HG02623 (cell line): ENCODE data around the gene MUC2.

Source experiments
- ATAC-seq: cut with Tn5 transposase; IDR thresholded peaks from one replicate; pipeline ENCODE4 v1.9.1; 2021; ENCODE audit warnings: moderate library complexity; ENCODE audit not compliant: unreplicated experiment

The MUC2 gene

DNA sequence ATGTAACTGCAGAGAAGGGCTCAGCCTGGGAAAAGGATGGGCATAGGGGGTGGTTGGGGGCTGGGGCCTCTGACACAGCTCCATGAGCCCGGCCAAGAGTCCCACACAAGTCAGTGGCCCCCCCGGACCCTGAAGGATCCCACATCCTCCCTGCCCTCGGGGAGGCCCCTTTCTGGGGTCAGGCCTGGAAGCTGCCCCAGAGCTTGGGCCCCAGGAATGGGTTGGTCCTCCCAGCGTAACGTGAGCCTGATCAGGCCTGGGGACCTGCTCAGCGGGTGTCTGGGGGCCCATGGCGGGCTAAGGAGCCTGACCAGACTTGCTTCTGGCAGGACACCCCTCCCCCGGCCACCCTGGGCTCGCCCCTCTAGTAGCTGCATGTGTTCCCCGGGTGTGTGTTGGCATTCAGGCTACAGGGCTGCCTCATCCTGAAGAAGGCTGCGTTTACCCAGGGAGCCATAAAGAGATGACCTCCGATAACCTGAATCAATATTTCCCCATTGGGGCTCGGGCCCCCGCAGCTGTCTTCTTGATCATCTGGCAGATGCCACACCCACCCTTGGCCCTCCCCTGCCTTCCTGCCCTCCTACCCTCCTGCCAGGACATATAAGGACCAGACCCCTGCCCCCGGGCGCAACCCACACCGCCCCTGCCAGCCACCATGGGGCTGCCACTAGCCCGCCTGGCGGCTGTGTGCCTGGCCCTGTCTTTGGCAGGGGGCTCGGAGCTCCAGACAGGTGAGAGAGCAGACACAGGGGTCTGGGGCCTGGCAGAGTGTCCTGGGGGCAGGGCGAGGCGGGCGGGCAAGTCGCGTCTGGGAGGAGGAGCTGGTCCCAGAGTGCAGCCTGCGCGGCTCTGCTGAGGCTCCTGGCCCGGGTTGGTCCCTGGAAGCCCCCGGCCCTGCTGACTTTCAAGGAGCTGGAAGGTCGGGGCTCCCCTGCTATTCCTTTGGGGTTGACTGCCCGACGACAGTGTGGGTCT lies at the start of gene MUC2:
Gene MUC2 (plus strand): TSS at position 631 of the 978 bp plus-strand sequence.
- no peak for ATAC-seq

DNA sequence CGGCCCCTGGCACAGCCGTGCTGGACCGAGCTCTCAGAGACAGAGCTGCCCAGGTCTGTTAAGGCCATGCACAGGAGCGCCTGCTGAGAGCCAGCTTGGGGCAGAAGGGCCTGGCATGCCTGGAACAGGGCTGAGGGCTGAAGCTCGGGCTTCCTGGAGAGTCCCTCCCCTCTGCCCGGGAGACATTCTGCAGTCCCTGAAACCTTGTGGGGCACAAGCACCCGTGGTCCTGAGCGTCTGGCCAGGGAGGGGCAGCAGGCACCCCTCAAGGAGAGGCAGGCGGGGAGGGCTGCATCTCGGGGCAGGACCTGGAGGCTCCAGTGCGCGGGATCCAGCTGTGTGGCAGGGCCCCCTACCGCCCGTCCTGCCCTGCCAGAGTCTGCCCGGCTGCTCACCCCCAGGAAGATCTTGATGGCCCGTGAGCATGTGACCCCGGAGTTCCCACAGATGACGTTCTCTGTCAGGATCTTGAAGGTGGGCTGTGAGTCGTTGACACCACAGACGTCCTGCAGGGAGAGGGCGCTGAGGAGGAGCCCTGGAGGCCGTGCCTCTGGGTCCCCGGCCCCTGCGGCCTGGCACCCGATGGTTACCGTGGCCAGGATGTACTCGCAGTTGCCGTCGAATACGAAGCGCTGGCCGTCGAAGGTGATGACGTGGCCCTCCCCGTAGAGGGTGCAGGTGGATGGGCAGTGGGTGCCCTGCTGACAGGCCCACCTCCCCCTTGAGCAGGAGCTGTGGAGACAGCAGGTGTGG lies 49.1 kb upstream of the MUC2 start:
- no peak for ATAC-seq

DNA sequence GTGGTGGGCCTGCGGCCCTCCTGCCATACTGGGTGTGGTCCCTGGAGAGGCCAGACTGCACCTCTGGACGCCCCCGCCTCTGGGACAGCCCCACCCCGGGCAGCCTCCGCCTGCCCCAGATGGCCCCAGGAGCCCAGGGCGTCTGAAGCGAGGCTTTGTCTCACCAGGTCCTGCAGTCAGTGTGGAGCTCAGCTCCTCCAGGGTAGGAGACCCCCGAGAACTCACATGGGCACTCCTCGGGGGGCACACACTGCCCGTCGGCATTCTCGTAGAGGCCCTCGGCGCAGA lies 48.6 kb upstream of the MUC2 start:
- ATAC-seq = no peak

DNA sequence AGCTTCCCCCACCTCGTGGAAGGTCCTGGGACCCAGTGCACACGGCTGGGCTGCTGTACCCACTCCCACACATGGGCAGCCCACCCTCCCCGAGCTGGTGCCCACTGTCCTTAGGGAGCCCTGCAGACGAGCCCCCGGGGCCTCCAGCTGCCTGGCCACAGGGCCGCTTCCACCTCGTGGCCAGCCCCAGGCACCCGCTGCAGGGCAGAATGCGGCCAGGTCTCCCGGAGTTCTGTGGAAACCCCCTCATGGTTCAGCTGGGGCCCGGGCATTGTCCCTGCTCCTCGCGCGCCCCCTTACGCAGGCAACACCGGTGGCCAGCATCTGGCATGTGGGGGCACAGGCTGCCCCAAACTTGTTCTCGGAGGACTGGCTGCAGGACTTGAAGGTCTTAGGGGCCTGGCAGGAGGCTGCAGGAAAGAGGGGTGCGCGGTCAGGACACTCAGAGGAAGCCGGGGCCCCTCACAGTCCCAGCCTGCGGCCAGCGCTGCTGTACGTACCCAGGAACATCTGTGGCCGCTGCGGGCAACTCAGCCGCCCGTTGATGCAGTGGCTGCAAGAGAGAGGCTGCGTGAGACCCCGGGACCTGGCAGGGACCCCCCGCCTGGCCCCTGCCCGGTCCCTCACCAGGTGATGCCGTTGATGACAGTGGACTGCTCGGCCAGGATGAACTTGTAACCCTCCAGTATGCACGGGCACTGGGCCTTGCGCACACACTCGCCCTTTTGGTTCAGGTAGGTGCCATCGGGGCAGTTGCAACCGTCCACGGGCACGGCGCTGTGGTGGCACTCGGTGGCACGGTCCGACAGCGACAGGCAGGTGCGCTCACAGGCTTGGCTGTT lies 47.8 kb upstream of the MUC2 start:
- ATAC-seq = no peak

DNA sequence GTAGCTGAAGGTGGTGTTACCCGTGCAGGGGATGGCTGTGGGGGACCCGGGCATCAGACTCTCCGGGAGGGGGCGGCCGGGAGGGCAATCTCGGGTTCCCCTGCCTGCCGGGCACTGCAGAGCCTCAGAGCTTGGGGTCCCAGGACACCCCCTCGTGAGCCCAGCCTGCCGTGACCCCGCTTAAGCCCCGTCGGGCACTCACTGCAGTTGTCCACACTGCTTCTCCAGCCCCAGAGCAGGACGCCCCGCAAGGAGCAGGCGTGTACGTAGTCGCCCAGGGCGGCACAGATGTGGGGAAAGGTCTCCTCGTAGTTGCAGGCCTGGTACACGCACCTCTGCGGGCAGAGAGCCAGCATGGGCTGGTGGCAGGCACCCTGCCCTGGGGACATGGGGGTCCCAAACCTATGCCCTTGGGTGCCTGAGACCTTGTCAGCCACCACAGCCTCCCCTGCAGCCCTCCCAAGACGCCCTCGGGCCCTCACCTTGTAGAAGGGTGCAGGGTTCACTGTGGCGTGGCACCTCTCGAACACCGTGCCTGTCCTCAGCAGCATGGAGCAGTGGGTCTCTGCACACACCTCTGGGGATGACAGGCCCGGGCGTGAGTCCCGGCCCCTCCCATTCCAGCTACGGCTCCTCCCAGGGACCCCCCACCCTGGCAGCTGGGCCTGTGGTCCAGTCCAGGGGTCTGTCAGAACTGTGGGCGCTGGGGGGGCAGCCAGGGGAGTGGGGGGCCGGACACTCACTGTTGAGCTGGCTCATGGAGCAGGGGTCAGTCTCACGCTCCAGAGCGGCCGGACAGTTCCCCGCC lies 47.0 kb upstream of the MUC2 start:
- ATAC-seq = no peak

DNA sequence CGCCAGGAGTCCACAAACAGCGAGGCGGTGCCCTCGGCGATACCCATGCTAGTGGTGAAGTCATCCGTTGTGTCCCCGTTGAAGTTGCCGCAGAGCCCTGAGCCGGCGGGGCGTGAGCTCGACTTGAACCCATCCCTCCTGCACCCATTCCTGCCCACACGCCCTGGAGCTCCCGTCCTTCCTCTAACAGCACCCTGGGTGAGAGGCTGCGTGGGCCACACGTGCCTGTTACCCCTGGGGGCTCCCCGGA lies 46.5 kb upstream of the MUC2 start:
- no peak for ATAC-seq

DNA sequence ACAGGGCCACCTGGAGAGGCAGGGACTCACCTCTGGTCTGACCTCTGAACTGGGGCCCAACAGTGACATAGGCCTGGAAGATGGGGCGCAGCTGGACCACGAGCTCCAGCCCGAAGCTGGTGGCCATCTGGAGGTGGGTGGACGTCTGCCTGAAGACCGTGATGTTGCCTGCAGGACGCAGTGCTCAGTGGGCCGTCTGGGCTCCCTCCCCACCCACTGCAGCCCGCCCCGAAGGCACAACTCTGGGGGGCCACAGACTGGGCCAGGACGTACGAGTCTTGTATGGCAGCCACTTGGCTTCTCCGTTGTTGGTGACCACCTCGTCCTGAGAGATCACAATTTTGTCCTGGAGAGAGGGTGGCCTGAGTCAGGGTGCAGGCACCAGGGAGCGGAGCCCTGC lies 46.1 kb upstream of the MUC2 start:
- no peak for ATAC-seq

DNA sequence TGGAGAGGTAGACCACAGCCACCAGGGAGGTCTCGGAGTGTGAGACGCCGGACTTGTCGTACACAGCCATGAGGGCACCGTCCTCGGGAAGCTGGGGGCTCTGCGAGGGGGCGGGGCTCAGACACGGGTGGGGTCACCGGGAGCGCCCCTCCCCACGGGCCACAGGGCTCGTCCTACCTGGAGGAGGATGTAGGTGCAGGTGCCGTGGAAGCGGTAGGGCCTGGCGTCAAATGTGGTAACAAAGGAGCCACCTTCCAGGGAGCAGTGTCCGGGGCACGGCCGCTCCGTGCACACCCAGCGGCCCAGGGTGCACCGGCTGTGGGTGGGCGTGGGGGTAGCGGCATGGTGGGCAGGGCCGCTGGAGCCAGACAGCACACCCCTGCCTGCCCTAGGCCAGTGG lies 45.6 kb upstream of the MUC2 start:
- no peak for ATAC-seq

DNA sequence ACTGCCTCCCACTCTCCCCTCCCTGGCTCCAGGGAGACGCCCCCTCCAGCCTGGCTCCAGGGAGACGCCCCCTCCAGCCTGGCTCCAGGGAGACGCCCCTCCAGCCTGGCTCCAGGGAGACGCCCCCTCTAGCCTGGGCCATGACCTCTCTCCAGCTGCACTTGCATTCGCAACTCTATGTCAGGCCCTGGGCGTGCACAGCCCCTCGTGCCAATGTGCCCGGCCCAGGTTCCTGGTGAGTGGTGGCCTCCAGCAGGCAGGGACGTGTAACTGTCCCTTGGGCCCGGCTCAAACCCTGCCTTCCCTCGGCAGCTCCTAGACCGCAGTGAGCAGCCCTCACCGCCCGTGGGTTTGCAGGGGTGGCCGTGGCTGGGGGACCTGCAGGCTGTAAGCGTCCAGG lies 45.0 kb upstream of the MUC2 start:
- no peak for ATAC-seq

DNA sequence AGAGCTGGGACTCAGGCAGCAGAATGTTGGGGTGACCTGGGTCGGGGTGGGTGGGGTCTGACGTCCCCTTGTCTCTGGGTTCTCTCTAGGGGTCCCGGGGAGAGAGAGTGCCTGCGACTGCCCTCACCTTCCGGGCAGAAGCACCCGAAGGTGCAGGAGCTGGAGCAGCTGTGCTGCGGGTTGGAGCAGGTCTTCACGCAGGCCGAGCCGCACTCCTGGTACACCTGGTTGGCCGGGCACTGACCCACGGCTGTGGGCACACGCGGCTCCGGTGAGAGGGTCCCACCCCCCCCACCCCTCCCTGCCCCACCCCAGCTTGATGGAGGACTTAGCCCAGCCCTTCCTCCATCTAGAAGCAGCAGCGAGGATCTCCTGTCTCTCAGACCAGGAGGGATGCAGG lies 44.6 kb upstream of the MUC2 start:
- ATAC-seq = no peak

DNA sequence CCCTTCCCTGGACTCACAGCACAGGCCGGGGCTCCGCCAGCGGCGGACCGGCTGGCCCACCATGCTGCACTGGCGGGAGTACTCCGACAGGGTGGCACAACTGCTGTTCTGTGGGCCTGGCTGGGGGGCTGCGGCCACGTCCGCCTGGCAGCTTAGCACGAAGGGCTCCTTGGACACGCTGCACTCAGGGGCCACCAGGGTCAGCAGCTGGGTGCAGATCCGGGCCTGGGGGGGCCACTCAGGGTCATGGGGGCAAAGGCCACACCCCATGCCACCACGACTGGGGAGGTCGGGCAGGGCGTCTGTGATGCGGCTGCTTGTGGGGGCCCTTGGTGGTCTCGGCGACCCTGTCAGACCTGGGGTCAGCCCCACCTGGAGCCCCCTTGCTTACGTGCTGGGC lies 44.1 kb upstream of the MUC2 start:
- ATAC-seq = no peak

DNA sequence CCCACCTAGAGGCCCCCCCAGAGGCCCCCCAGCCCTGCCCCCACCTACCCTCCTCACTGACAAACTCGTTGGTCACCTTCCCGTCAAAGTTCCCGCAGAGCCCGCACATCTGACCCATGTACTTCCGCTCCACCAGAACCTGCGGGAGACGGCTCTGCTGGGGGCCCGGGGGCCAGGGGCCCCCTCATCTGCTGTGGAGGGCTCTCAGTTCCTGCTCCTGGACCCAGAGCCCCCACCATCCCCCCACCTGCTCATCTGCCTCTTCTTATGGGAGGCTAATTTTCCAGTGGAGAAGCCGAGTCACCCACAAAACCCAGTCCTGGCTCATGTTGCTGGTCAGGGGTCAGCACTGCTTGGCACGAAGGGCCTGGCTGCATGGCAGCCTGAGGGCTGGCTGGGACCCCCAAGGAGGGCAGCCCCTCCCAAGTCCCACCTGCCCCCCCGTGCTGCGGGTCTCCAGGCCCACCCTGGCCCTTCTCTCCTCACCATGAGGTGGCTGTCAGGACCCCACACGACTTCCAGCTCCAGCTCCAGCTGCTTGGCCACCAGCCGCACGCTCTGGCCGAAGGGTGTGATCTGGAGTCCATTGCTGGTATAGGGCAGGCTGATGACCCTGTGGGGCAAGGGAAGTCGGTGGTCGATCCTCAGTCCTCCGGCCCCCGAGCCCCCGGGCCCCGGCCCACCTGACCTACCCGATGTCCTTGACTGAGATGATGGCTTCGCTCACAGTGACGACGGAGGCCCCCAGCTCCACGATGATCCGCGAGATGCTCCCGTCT lies 43.4 kb upstream of the MUC2 start:
- no peak for ATAC-seq

DNA sequence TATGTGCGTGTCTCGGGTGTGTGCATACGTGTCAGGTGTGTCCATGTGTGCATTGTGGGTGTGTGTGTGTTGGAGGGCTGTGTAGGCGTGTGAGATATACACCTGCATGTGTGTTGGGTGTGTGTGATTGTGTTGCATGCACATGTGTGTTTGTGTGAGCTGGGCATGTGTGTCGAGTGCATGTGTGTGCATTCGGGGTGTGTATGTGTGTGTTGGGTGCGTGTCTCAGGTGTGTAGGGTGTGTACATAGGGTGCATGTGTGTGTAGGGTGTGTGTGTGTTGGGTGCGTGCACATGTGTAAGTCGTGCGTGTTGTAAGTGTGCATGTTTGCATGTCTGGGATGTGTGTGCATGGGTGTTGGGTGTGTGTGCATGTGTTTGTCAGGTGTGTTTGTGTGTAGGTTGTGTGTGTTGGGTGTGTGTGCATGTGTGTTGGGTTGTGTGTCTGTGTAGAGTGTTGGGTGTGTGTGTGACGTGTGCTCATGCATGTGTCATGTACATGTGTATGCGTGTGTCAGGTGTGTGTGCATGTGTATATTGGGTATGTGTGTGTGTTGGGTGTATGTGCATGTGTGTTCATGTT lies 42.3 kb upstream of the MUC2 start:
- ATAC-seq = no peak

DNA sequence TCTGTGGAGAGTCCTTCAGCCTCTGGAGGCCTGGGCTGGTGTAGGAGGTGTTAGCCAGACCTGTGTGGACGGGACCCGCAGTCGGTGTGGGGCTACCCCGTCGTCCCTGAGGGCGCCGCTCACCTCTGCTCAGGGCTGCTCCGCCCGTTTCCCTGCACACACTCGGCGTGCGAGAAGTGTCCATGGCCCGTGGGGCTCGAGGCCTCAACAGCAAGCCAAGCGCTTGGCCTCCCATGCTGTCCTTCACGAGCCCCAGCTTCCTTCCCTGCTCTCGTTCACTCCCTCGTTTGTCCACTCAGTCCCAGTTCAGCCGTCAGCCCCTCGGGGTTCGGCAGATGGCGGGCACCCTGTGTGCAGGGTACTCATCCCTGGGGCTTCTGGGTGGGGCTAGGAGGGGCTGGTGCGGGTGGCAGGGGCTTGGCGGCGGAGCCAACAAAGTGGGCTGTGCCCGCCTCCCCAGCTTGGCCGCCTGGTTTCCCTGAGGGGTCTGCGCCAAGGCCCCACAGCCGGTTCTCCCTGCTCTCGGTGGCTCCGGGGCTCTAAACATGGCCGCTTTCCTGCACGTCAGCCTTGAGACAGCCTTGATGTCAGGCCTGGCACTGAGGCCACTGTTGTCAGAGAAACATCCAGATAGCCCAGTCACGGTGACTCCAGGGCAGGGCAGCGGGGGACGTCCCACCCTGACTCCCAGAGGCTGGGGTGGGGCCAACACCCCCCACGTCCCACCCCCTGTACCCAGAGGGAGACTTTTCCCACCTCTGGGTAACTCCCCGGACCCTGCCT lies 41.5 kb upstream of the MUC2 start:
- ATAC-seq = no peak

DNA sequence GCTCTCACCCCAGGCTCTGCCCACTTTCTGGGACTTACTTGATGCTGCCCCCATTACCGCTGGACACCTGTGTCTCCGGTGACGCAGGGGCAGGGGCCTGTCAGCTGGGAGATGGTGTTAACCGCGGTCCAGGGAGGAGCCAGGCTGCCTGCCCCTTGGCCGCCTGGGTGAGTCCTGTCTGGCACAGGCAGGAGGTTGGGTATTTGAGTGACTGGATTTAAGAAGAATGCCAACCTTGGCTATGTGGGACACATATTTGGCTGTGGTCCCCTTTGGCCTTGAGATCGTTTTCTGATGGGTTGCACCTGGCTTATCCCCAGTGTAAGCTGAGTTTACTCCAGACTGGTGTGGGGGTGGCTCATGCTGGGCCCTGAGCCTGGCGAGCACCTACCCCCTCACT lies 40.7 kb upstream of the MUC2 start:
- ATAC-seq = no peak

DNA sequence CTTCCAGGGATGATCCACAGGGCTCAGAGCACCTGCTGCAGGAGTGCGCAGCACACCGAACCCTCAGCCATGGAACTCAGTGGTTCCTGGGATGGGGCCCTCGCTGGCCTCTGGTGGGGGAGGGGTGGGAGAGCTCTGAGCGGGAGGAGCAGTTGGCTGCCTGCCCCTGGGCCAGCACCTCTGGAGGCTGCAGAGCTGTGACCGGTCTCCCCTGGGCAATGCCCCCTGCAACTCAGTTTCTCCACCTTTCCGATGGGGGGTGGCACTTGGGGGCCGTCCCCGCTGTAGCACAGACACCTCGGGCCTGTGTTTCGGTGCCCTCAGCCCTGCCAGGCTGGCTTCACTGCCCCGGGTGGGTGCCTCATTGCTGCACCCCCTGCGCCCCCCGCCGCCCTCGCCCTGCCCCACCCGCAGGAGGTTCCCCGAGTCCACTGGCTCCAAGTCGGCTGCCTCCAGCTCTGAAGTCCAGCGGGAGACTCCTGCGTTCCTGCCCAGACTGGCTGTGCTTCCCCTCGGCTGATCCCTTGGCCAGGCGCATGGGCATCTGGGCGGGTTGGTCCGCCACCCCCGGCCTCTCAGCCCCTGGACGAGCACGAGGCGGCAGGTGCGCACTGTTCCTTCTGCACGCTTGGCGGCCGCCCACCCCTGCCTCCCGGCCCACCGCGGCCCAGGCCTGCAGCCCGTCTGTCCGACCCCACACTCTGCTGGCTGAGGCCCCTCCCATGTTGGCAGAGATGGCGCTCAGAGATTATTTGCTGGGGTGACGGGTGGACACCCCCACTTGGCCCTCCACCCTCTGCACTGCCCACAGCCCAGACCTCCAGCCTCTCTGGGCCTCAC lies 40.0 kb upstream of the MUC2 start:
- no peak for ATAC-seq

DNA sequence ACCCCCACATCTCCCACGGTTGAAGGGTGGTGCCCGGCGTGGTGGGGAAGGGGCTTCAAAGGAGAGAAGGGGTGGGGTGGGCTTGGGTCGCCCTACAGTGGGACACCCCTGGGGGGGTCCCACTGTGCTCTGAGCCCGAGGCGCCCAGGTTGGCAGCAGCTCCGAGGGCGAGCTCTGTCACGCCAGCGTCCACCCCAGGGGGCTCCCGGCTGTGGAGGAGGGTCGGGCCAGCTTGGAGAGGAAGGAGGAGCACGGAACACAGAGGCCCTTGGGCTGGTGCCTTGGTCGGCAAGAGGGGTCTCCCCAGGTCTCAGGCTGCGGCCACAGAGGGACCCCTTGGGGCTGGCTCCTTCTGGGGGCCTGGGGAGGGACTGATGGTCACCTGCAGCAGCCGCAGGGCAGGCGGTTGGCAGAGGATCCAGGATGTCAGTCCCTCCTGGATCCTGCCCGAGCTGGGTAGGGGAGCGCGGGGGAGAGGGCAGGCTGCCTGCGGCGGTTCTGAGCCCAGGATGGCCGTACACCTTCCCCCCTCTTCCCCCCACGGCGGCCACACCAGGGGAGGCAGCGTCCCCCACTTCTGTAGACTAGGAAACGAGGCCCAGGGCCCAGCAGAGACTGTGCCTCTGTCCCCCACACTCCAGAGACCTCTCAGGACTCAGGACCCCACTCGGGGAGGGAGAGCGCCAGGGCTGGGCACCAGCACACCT lies 38.9 kb upstream of the MUC2 start:
- no peak for ATAC-seq
